CD4-positive, alpha-beta T cell treated with Interleukin-15 for 1 hour (primary cell): Measurements from ENCODE around the gene AIF1L.

Source experiments
- DNase-seq: peaks from one replicate; pipeline ENCODE4 v3.0.0-alpha.2; 2020

The AIF1L gene

DNA sequence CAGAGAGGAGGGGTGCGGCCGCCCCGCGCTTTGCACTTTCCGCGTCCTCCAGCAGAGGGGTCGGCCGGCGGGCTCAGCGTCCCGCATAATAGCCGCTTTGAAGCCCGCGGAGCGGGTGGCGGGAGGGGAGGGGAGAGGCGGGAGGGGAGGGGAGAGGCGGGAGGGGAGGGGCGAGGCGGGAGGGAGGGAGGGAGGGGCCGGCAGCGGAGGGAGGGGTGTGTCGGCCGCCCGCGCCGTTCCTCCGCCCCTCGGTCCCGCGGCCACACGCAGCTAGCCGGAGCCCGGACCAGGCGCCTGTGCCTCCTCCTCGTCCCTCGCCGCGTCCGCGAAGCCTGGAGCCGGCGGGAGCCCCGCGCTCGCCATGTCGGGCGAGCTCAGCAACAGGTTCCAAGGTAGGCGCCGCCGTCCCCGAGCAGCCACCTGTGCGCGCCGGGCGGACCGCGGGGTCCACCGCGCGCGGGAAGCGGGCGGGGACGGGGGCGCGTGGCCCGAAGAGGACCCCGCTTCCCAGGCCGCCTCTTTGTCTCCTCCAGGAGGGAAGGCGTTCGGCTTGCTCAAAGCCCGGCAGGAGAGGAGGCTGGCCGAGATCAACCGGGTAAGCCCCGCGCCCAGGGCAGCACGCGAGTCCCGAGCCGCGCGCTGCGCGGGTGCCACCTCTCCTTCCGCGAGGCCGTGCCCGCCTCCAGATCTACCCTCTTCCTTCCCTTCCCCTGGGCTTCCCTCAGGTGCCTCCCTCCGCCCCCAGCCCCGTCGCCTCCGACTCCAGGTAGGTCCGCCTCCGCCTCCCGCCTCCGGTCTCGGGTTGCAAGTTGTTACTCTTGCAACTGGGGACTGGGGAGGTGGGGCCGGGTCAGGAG, at the start of gene AIF1L:
Gene AIF1L (plus strand): TSS at position 263 of the 857 bp plus-strand sequence. CDS start 99 bp downstream, at position 362.
- DNase-seq: no peak

GRCh38 chr9:131046581-131047202, 49.6 kb upstream of the AIF1L start:
- DNase-seq: peak; percentile 70

DNA sequence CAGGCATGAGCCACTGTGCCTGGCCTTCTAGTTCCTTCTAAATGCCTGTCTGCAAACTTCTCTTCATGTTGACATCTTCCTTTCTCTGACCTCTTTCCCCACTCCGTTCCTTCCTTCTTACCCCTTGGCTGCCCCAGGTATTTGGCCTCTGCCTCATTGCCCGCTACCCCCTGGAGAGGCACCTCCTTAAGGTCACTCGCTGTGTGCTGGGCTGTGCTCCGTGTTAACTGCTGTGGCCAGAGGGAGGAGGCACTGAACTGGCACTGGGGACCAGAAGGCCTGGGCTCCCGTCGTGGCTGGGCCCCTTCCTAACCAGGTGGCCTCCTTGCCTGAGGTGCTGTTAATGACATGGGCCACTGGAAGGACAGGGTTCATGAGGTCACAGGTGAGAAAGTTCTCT, 48.0 kb upstream of the AIF1L start:
- DNase-seq: no peak

- no peak for DNase-seq
Observed at GRCh38 chr9:131048820-131049219, 47.5 kb upstream of the AIF1L start.

DNA sequence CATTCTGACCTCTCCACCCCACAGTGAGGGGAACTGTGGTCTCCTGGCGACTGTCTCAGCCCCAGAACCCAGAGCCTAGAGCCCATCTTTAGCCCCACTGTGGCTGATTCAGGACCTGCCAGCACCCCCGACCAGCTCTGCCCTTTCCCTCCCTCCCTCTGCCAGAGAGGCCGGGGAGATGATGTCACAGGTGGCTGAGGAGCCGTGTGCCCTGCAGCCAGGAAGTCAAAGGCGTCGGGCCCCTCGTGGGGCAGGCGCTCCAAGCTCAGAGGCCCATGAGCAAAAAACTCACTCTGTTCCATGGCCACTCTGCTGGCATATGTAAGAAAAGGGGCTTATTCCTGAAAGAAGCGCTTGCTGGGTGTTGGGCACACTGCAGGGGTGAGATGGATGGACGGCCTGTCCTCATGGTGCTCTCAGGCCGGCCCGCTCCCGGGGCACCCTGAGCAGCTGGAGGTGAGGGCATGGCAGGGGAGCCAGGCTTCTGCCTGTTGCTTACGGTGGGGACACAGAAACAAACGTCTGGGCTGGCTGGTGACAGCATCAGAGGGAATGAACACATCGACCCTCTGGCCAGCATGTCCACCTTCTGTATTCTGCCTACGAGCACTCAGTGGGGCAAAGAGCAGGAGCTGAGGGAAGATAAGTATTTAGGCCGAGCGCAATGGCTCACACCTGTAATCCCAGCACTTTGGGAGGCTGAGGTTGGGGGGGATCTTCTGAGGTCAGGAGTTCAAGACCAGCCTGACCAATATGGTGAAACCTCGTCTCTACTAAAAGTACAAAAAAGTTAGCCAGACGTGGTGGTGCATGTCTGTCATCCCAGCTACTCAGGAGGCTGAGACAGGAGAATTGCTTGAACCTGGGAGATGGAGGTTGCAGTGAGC, 46.3 kb upstream of the AIF1L start:
- DNase-seq: no peak

DNA sequence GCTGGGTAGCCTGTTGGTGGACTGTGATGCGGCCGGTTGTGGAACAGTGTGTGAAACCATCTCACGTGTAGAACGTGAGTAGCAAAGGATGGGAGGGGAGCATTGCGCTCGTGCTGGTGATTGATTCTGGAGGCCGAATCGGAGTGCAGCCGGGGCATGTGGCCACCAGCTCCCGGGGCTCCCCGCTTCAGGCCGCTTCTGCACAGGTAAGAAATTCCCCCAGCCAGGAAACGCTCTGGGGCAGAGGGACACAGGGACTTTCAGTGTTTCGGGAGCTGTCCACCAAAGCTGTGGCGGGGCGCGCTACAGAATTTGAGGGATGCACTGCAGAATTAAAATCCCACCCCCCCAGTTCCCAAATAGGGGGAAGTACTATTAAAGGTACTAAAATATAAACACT, 45.5 kb upstream of the AIF1L start:
- DNase-seq: no peak

- DNase-seq: no peak
Observed at GRCh38 chr9:131051592-131052517, 44.5 kb upstream of the AIF1L start.

GRCh38 chr9:131053896-131054295, 42.4 kb upstream of the AIF1L start:
- no peak for DNase-seq

DNA sequence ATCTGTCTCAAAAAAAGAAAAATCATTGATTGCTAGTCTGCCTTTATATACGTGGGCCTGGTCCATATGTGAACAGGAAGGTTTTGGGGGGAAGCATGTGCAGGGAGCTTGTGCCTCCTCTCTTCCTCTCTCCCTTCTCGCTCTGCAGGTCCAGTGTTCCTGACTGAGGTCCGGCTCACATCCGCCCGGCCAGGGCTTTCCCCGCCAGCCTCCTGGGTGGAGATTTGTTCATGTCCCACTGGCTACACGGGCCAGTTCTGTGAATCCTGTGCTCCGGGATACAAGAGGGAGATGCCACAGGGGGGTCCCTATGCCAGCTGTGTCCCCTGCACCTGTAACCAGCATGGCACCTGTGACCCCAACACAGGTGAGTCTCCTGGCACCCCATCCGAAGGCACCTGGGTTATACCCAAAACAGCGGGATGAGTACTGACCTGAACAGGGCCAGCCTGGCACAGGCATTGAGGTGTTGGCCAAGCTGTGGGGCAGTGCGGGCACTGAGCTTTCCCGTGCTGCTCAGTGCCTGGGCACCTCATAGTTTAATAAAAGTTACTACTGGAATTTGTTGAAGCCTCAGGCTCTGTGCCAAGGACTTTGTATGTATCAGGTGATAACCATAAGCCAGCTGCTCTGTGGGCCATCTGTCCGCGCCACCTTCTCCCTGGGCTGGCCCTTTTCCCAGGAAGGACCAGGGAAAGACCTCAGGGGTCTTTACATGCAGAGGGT, 39.4 kb upstream of the AIF1L start:
- no peak for DNase-seq

DNA sequence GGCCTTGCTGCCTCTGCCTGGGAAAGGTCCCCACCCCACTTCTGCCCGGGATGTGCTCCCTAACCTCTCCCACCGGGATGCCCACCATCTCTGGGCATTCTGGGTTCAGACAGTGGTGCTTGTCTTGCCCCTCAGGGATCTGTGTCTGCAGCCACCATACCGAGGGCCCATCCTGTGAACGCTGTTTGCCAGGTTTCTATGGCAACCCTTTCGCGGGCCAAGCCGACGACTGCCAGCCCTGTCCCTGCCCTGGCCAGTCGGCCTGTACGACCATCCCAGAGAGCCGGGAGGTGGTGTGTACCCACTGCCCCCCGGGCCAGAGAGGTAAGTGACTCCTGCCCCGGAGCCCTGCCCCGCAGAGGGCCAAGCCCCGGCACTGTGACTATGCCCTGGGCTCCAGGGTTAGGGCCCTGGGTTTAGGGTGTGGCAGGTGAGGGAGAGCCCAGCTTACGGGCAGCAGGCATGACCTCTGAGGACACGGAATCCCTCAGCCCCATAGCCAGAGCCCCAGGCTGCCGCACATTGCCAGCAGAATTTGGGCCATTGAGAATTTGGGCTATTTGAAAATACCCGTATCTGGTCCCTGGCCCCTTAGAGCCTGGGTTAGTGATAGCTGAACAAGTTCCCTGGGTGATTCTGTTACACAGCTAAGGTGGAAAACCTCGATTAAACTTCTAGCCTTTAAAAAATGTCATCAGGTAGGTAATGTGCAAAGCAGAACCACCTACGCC, 35.3 kb upstream of the AIF1L start:
- DNase-seq: no peak

GRCh38 chr9:131062969-131063368, 33.4 kb upstream of the AIF1L start:
- no peak for DNase-seq

- DNase-seq: no peak
Observed at GRCh38 chr9:131065599-131065998, 30.7 kb upstream of the AIF1L start.

- DNase-seq: no peak
Observed at GRCh38 chr9:131067625-131068024, 28.7 kb upstream of the AIF1L start.

DNA sequence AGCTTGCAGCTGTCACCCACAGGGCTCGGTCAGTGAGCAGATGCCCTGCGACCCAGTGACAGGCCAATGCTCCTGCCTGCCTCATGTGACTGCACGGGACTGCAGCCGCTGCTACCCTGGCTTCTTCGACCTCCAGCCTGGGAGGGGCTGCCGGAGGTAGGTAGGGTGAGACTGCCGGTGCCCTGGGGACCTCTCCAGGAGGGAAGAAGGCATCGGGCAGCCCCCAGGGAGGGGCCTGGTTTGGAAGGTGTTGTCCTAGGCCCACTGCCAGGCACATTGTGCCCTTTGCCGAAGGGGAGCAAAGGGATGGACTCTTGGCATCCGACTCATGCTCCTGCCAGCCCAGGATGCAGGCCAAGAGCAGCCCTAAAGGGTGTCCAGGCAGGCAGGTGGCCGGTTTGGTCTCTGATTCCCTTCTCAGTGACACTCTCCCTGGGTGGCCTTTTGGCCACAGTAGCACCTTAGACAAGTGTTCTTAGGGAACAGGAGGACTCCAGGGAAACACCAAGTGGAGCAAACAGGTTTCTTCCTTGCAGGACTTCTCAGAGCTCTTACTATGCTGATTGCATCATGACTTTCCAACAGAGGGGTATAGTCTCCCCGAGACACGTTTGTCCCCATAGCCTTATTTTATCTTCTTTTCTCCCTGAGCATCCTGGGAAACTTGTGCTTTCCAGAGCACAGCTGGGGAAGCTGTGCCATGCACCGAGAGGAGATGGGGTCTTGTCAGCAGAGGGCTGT, 28.1 kb upstream of the AIF1L start:
- no peak for DNase-seq

DNA sequence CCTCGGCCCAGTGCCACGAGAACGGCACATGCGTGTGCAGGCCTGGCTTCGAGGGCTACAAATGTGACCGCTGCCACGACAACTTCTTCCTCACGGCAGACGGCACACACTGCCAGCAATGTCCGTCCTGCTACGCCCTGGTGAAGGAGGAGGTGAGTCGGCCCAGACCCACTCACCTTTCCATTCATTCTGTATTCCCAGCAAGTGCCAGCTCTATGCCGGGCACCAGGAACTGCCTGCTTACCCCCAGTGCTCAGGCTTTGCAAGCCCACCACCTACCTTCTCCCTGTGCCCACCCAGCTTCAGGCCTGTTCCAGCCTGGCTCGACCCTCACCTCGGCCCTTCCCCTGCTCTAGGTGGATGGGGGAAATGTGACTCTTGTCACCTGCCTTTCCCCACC, 26.6 kb upstream of the AIF1L start:
- DNase-seq: no peak

- no peak for DNase-seq
Observed at GRCh38 chr9:131072107-131072870, 24.0 kb upstream of the AIF1L start.

DNA sequence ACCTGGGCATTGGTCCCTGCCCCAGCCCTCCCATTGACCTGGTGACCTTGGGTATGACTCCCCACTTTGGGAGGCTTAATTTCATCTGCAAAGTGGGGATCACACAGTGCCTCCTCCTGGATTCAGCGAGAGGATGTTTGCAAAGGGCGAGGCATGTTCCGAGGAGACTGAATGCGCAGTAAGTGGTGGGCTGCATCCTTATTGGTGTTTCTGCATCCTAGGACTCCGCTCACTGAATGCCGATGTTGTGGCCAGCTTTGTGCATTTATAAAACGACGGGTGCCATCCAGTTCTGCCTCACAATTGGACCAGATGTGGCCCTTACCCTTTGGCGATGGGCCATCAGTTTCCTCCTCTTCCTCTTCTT, 23.5 kb upstream of the AIF1L start:
- no peak for DNase-seq

GRCh38 chr9:131076347-131077195, 19.8 kb upstream of the AIF1L start:
- DNase-seq: no peak
